GM12878 (cell line): ENCODE results near the gene SPG21.

Experiments
- CREB1 ChIP-seq: IDR thresholded peaks from 2 replicates; pipeline ENCODE4 v1.6.1; 2012; ENCODE audit warnings: low read depth, mild to moderate bottlenecking, inconsistent platforms
- ETV6 ChIP-seq, 2 experiments: fragments of 450-650 bp in 1 of 2; IDR thresholded peaks in 1 of 2; conservative IDR thresholded peaks in 1 of 2; 2 replicates each; pipeline ENCODE4 v1.6.1; 2014; ENCODE audit warnings: antibody characterized with exemption in 1 of 2, borderline replicate concordance in 1 of 2, low read depth in 1 of 2, mild to moderate bottlenecking in 1 of 2, moderate library complexity in 1 of 2
- KDM1A ChIP-seq: fragments of 200-600 bp; sonication (generic); IDR thresholded peaks from 2 replicates; pipeline ENCODE4 v1.6.1; 2016; ENCODE audit warnings: borderline replicate concordance
- POLR2A ChIP-seq: IDR thresholded peaks from 2 replicates; pipeline ENCODE4 v1.6.1; 2011; ENCODE audit warnings: low read depth, mild to moderate bottlenecking, low read length
- POLR2AphosphoS2 ChIP-seq: IDR thresholded peaks from 2 replicates; pipeline ENCODE4 v1.6.1; 2011; ENCODE audit warnings: low read depth, mild to moderate bottlenecking, low read length, improper control_type of control experiment, moderate library complexity
- TF ChIP-seq, protein P1 (sequence below), 3 experiments: IDR thresholded peaks in 2 of 3; conservative IDR thresholded peaks in 1 of 3; 2 replicates each; pipeline ENCODE4 v1.5.1; 2011; ENCODE audit warnings: low read depth in 3 of 3, low read length in 3 of 3, mild to moderate bottlenecking in 3 of 3, control low read depth in 2 of 3, moderate library complexity in 2 of 3, inconsistent platforms in 1 of 3, mixed read lengths in 1 of 3; ENCODE audit not compliant: control insufficient read depth in 2 of 3, insufficient read depth in 1 of 3; ENCODE audit errors: extremely low read depth in 1 of 3

DNA sequence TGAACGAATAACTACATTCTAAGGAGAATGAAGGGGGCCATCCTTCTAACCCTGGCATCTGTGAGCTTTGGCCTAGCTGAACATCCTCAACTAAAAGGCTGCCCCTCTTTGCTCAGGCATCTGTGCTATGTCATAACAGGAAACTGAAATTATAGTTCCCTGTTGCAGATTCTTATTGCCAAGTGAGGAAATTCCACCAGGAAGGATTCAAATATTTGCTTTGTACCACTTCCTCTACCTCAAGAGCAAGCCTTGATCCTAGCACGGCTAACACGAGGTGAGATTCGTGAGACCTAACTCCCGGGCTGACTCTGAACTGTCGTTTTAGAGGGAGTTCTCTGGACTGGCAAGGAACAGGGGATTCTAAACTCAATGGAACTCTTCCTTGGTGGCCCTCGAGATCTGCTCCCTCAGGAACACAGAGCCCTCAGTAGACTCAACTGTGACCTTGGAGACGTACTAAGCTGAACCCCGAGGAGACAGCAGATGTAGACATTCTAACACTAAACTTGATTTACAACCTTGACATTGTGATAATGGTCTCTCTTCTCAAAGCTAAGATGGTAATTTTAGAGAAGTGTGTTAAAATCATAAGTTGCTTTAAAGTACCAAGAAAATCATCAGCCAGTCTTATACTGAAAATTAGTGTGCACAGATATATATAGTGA, 4.2 kb downstream of the SPG21 start:
- TF ChIP-seq, protein P1, sequence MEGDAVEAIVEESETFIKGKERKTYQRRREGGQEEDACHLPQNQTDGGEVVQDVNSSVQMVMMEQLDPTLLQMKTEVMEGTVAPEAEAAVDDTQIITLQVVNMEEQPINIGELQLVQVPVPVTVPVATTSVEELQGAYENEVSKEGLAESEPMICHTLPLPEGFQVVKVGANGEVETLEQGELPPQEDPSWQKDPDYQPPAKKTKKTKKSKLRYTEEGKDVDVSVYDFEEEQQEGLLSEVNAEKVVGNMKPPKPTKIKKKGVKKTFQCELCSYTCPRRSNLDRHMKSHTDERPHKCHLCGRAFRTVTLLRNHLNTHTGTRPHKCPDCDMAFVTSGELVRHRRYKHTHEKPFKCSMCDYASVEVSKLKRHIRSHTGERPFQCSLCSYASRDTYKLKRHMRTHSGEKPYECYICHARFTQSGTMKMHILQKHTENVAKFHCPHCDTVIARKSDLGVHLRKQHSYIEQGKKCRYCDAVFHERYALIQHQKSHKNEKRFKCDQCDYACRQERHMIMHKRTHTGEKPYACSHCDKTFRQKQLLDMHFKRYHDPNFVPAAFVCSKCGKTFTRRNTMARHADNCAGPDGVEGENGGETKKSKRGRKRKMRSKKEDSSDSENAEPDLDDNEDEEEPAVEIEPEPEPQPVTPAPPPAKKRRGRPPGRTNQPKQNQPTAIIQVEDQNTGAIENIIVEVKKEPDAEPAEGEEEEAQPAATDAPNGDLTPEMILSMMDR (IDR thresholded peaks at IDR 0.05 in 2 of 3, conservative IDR thresholded peaks at IDR 0.05 in 1 of 3; ENCODE audit: control insufficient read depth in 2 of 3, extremely low read depth in 1 of 3, insufficient read depth in 1 of 3, low read depth in 3 of 3, low read length in 3 of 3) = no peak
- TF ChIP-seq KDM1A (no peak), CREB1 (no peak), POLR2A (no peak), ETV6 (conservative IDR thresholded peaks at IDR 0.05 in 1 of 2, IDR thresholded peaks at IDR 0.05 in 1 of 2; ENCODE audit: borderline replicate concordance in 1 of 2, low read depth in 1 of 2) (no peak), POLR2AphosphoS2 (no peak)
